Fibroblast of mammary gland (primary cell): ENCODE data around the gene KDM4B.

Experiments
- DNase-seq: peaks from one replicate; pipeline ENCODE4 v3.0.0-alpha.2; 2010; ENCODE audit warnings: low read depth
- H3K4me3 ChIP-seq: 2 replicates; pipeline ENCODE4 v1.5.1; 2011; ENCODE audit warnings: low read depth, mild to moderate bottlenecking, low read length, moderate library complexity; ENCODE audit not compliant: control insufficient read depth
- CTCF ChIP-seq: conservative IDR thresholded peaks from 2 replicates; pipeline ENCODE4 v1.5.1; 2011; ENCODE audit warnings: low read depth, low read length, inconsistent platforms; ENCODE audit not compliant: control insufficient read depth, insufficient read depth

Gene KDM4B

GRCh38 chr19:5096536-5096935, 127.6 kb downstream of the KDM4B start:
- no peak for TF ChIP-seq CTCF
- H3K4me3 ChIP-seq = no peak overlapping the region
- DNase-seq = no peak

- no peak overlapping the region for H3K4me3 ChIP-seq
- no peak for DNase-seq
- no peak for TF ChIP-seq CTCF
Measured at GRCh38 chr19:5097331-5097930, 128.5 kb downstream of the KDM4B start.

- H3K4me3 ChIP-seq = no peak overlapping the region
- no peak for TF ChIP-seq CTCF
- DNase-seq = no peak
Measured at GRCh38 chr19:5097959-5098623, 129.2 kb downstream of the KDM4B start.

- no peak overlapping the region for H3K4me3 ChIP-seq
- TF ChIP-seq CTCF = no peak
- no peak for DNase-seq
Measured at GRCh38 chr19:5098646-5099045, 129.7 kb downstream of the KDM4B start.

GRCh38 chr19:5099701-5100221, 130.8 kb downstream of the KDM4B start:
- H3K4me3 ChIP-seq = no peak overlapping the region
- no peak for TF ChIP-seq CTCF
- DNase-seq = no peak

GRCh38 chr19:5101871-5102270, 133.0 kb downstream of the KDM4B start:
- no peak for DNase-seq
- no peak overlapping the region for H3K4me3 ChIP-seq
- no peak for TF ChIP-seq CTCF
